RWPE2 (cell line): Measurements from ENCODE around the gene PIM3.

Experiments
- ATAC-seq: fragments of 200-7000 bp; cut with Tn5 transposase; 3 replicates; pipeline ENCODE4 v1.9.1; 2021; ENCODE audit warnings: low read depth
- DNase-seq: peaks from one replicate; pipeline ENCODE4 v3.0.0-alpha.2; 2020; ENCODE audit warnings: low spot score
- H3K27ac ChIP-seq: fragments of 450-650 bp; 2 replicates; pipeline ENCODE4 v1.5.1; 2017; ENCODE audit warnings: mild to moderate bottlenecking; ENCODE audit not compliant: poor library complexity, severe bottlenecking
- H3K27me3 ChIP-seq: fragments of 250-450 bp; sonication (Bioruptor Pico); 2 replicates; pipeline ENCODE4 v1.5.1; 2021; ENCODE audit warnings: mild to moderate bottlenecking, moderate library complexity; ENCODE audit not compliant: insufficient read depth, poor library complexity, severe bottlenecking
- H3K36me3 ChIP-seq: fragments of 250-450 bp; sonication (Bioruptor Pico); 2 replicates; pipeline ENCODE4 v1.5.1; 2020; ENCODE audit warnings: low read depth, mild to moderate bottlenecking, moderate library complexity
- H3K4me1 ChIP-seq: fragments of 250-450 bp; sonication (Bioruptor Pico); 2 replicates; pipeline ENCODE4 v1.5.1; 2021; ENCODE audit warnings: mild to moderate bottlenecking, moderate library complexity; ENCODE audit not compliant: insufficient read depth, poor library complexity, severe bottlenecking
- H3K4me3 ChIP-seq: fragments of 250-450 bp; sonication (Bioruptor Pico); 2 replicates; pipeline ENCODE4 v1.5.1; 2021; ENCODE audit warnings: mild to moderate bottlenecking, moderate library complexity; ENCODE audit not compliant: severe bottlenecking
- H3K9me3 ChIP-seq: fragments of 250-450 bp; sonication (Bioruptor Pico); 2 replicates; pipeline ENCODE4 v1.5.1; 2021; ENCODE audit warnings: mild to moderate bottlenecking, moderate library complexity; ENCODE audit not compliant: severe bottlenecking
- TF ChIP-seq, protein P1 (sequence below): fragments of 450-650 bp; IDR thresholded peaks from one replicate; pipeline ENCODE4 v1.5.1; 2017; ENCODE audit warnings: mild to moderate bottlenecking, moderate library complexity; ENCODE audit not compliant: poor library complexity, severe bottlenecking

The PIM3 gene

GRCh38 chr22:49947296-49947622 is 13.3 kb upstream of the PIM3 start:
- Histone ChIP-seq H3K4me1 (peaks cover 41% of the 10 kb centered on the region), H3K27ac (no peak overlapping the region), H3K27me3 (no peaks in the 10 kb centered on the region), H3K4me3 (no peak overlapping the region), H3K36me3 (no peaks in the 10 kb centered on the region), H3K9me3 (no peaks in the 10 kb centered on the region)
- TF ChIP-seq, protein P1, sequence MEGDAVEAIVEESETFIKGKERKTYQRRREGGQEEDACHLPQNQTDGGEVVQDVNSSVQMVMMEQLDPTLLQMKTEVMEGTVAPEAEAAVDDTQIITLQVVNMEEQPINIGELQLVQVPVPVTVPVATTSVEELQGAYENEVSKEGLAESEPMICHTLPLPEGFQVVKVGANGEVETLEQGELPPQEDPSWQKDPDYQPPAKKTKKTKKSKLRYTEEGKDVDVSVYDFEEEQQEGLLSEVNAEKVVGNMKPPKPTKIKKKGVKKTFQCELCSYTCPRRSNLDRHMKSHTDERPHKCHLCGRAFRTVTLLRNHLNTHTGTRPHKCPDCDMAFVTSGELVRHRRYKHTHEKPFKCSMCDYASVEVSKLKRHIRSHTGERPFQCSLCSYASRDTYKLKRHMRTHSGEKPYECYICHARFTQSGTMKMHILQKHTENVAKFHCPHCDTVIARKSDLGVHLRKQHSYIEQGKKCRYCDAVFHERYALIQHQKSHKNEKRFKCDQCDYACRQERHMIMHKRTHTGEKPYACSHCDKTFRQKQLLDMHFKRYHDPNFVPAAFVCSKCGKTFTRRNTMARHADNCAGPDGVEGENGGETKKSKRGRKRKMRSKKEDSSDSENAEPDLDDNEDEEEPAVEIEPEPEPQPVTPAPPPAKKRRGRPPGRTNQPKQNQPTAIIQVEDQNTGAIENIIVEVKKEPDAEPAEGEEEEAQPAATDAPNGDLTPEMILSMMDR, result no peak
- ATAC-seq, result no peak
- no peak for DNase-seq

DNA sequence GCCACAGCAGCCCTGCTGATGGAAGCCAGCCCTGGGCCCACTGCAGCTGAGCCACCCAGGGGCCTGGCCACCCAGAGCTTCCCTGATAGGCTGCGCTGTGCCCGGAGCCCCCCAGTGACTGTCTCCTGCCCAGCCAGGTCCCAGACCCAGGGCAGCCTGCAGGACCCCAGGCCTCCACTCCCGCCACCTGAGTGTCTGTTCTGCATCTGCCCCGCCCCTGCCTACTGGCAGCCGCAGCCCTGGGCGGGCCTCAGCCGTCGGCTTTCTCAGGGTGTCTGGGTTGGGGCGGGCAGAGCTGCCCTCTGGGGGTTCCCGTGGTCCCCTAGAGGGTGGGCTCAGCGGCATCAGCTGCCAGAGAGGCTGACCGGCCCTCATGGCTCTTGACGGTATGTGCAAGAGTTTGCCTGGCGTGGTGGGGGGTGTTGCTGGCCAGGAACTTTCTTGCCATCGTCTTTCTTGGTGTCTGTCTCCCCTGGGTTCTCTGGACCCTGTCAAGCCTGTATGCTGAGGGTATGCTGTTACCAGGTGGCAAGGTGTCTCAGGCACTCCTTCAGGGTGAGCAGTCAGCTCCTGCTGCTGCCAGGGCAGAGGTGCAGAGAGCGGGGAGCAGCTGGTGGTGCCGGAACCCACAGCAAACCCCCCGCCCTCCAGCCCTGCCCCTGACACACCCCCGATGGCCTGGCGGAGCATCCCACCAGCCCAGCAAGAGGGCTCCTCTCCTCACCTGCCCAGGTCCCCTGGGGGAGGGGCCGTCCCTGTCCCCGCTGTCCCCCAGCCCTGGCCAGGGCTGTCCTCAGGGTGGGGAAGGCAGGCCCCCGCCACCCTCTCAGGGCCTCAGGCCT is 12.2 kb upstream of the PIM3 start:
- TF ChIP-seq, protein P1, result no peak
- ATAC-seq (no peak), DNase-seq (no peak)
- H3K4me3 ChIP-seq, result peak overlapping the region; percentile 5
- peak overlapping the region; percentile 87 for H3K27ac ChIP-seq
- peaks cover 48% of the 10 kb centered on the region for H3K4me1 ChIP-seq
- no peaks in the 10 kb centered on the region for H3K9me3 ChIP-seq
- no peaks in the 10 kb centered on the region for H3K27me3 ChIP-seq
- H3K36me3 ChIP-seq, result no peaks in the 10 kb centered on the region

- peak overlapping the region; percentile 5 for H3K4me3 ChIP-seq
- H3K27me3 ChIP-seq, result no peaks in the 10 kb centered on the region
- DNase-seq, result no peak
- ATAC-seq, result peak; percentile 67
- TF ChIP-seq, protein P1, result no peak
- H3K4me1 ChIP-seq, result peaks cover 48% of the 10 kb centered on the region
- H3K27ac ChIP-seq, result peak overlapping the region; percentile 87
- no peaks in the 10 kb centered on the region for H3K36me3 ChIP-seq
- H3K9me3 ChIP-seq, result no peaks in the 10 kb centered on the region
These were observed 11.3 kb upstream of the PIM3 start for GRCh38 chr22:49948958-49949913.

DNA sequence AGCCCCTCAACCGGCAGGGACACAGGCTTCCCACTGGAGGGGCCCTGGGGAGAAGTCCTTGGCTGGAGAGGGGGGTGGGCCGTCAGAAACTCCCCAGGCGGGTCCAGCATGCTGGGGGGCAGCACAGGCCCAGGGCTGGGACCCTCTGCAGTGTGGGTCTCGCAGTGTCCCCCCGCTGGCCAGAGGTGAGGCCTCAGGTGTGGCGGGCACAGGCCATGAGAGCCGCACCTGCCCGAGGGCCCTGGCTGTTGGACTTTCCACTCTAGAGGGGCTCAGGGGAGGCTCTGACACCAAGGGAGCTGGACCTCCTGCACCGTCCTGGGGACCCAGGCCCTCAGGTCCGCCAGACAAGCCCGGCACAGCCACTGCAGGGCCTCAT is 10.7 kb upstream of the PIM3 start:
- Histone ChIP-seq H3K36me3 (no peaks in the 10 kb centered on the region), H3K4me3 (no peak overlapping the region), H3K9me3 (no peaks in the 10 kb centered on the region), H3K4me1 (peaks cover 48% of the 10 kb centered on the region), H3K27ac (peak overlapping the region; percentile 87), H3K27me3 (no peaks in the 10 kb centered on the region)
- DNase-seq, result no peak
- TF ChIP-seq, protein P1, result no peak
- no peak for ATAC-seq
